Measurements from ENCODE around the gene SLC6A16.
A peak's percentile ranks its signal among the peaks of the same experiment; 100 is the strongest.
"Not testable (repeated sequence)": the region's sequence is repeated elsewhere in the genome, so short reads cannot be mapped to it uniquely, and the experiment has no call there.

SLC6A16 gene

GRCh38 chr19:49331187-49331586 lies 6.2 kb upstream of the SLC6A16 start:
- DNase-seq (ENCODE audit: low read depth) = not testable (repeated sequence)

- DNase-seq (ENCODE audit: low read depth) = no peak
Measured at GRCh38 chr19:49328741-49329140, 3.8 kb upstream of the SLC6A16 start.

- DNase-seq (ENCODE audit: low read depth) = no peak
Measured at GRCh38 chr19:49327878-49328544, 3.0 kb upstream of the SLC6A16 start.

GRCh38 chr19:49326165-49326704 lies 1.2 kb upstream of the SLC6A16 start:
- DNase-seq (ENCODE audit: low read depth) = no peak

- DNase-seq (ENCODE audit: low read depth) = not testable (repeated sequence)
Measured at GRCh38 chr19:49325756-49326155, 765 bp upstream of the SLC6A16 start.

GRCh38 chr19:49318296-49318695 lies 6.7 kb downstream of the SLC6A16 start:
- no peak for DNase-seq (ENCODE audit: low read depth)

GRCh38 chr19:49316284-49316683 lies 8.7 kb downstream of the SLC6A16 start:
- no peak for DNase-seq (ENCODE audit: low read depth)

- DNase-seq (ENCODE audit: low read depth) = no peak
Measured at GRCh38 chr19:49315111-49315510, 9.9 kb downstream of the SLC6A16 start.

- DNase-seq (ENCODE audit: low read depth) = no peak
Measured at GRCh38 chr19:49309087-49309486, 15.9 kb downstream of the SLC6A16 start.

GRCh38 chr19:49306734-49307133 lies 18.3 kb downstream of the SLC6A16 start:
- DNase-seq (ENCODE audit: low read depth) = not testable (repeated sequence)

GRCh38 chr19:49301866-49302252 lies 23.1 kb downstream of the SLC6A16 start:
- no peak for DNase-seq (ENCODE audit: low read depth)

- DNase-seq (ENCODE audit: low read depth) = peak; percentile 67
Measured at GRCh38 chr19:49301165-49301865, 23.7 kb downstream of the SLC6A16 start.

- DNase-seq (ENCODE audit: low read depth) = not testable (repeated sequence)
Measured at GRCh38 chr19:49298653-49299052, 26.3 kb downstream of the SLC6A16 start.

- DNase-seq (ENCODE audit: low read depth) = no peak
Measured at GRCh38 chr19:49297403-49297802, 27.6 kb downstream of the SLC6A16 start.

GRCh38 chr19:49295208-49295880 lies 29.6 kb downstream of the SLC6A16 start:
- DNase-seq (ENCODE audit: low read depth) = no peak

- no peak for DNase-seq (ENCODE audit: low read depth)
Measured at GRCh38 chr19:49294401-49294800, 30.6 kb downstream of the SLC6A16 start.

GRCh38 chr19:49290517-49290916 lies 34.5 kb downstream of the SLC6A16 start:
- no peak for DNase-seq (ENCODE audit: low read depth)

GRCh38 chr19:49289286-49289685 lies 35.7 kb downstream of the SLC6A16 start:
- not testable (repeated sequence) for DNase-seq (ENCODE audit: low read depth)

GRCh38 chr19:49288205-49288604 lies 36.8 kb downstream of the SLC6A16 start:
- DNase-seq (ENCODE audit: low read depth) = not testable (repeated sequence)

GRCh38 chr19:49287141-49287770 lies 37.7 kb downstream of the SLC6A16 start:
- no peak for DNase-seq (ENCODE audit: low read depth)

- DNase-seq (ENCODE audit: low read depth) = no peak
Measured at GRCh38 chr19:49282184-49282583, 42.8 kb downstream of the SLC6A16 start.

GRCh38 chr19:49272204-49272603 lies 52.8 kb downstream of the SLC6A16 start:
- DNase-seq (ENCODE audit: low read depth) = no peak
